Measurements from ENCODE around the gene KMT2E. TPM values are rescaled to one million over a fixed set of nuclear protein-coding genes. Genes with fewer than 3 reads are reported as not detected.
A peak's percentile ranks its signal among the peaks of the same experiment; 100 is the strongest.

Gene KMT2E
- total RNA-seq, 1 donor from 2014 or later: 62.5 TPM

DNA sequence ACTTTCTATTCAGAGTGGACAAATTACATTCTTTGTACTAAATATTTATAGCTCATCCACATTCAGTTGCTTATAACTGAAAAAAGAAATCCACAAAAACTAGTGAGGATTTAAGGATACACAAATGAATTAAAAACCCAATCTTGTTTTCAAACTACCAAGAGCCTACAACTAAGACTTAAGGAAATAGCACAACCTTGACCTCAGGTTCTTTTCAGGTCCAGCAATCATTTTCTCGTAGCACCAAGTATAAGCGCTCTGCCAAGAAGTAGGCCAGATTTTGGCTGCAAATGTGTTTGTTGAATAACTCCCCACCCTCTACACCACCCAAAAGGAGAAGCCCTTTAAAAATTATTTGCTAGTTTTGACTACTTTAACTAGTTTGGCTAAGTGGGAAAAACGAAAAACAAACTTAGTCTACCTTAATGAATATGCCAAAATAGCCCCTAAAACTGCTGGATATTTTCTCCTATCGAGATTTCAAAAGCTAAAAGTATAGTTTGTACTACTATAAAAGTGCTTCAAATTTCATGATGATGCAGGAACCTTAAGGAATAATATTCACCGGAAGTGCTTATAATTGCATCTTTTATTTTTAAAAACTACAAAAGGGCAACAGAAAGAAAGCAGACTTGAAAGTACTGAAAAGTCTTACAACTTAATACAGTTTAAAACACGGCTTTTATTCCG is 2.7 kb upstream of the KMT2E start:
- H3K79me2 ChIP-seq (ENCODE audit: insufficient read depth, low read length): peaks cover 27% of the 10 kb centered on the region
- no peaks in the 10 kb centered on the region for H3K9me3 ChIP-seq (ENCODE audit: insufficient read depth, low read depth, low read length)
- Mint-ChIP-seq H3K27me3 (ENCODE audit: low read depth, unreplicated experiment) (no peaks in the 10 kb centered on the region), H3K4me3 (ENCODE audit: unreplicated experiment) (peak overlapping the region; percentile 99), H3K9me3 (ENCODE audit: unreplicated experiment) (no peaks in the 10 kb centered on the region), H3K36me3 (ENCODE audit: low read depth, unreplicated experiment) (peaks cover 8% of the 10 kb centered on the region), H3K4me1 (ENCODE audit: low read depth, unreplicated experiment) (peaks cover 7% of the 10 kb centered on the region), H3K27ac (ENCODE audit: unreplicated experiment) (peak overlapping the region; percentile 100)
- no peak for TF ChIP-seq CTCF (IDR thresholded peaks at IDR 0.05; ENCODE audit: insufficient read depth, low read depth, low read length)
- no peak for TF ChIP-seq EZH2 (IDR thresholded peaks at IDR 0.05; ENCODE audit: insufficient read depth, low read length)
- H3K4me1 ChIP-seq (ENCODE audit: insufficient read depth, low read length): peaks cover 10% of the 10 kb centered on the region
- H4K20me1 ChIP-seq (ENCODE audit: insufficient read depth, low read length): peaks cover 58% of the 10 kb centered on the region
- H3K36me3 ChIP-seq (ENCODE audit: insufficient read depth, low read length): peaks cover 1% of the 10 kb centered on the region
- peak overlapping the region; percentile 100 for H3K9ac ChIP-seq (ENCODE audit: low read length)
- peak overlapping the region; percentile 97 for H3K4me2 ChIP-seq (ENCODE audit: low read length)
- H3K27ac ChIP-seq (ENCODE audit: low read depth, low read length): peak overlapping the region; percentile 100
- H3K4me3 ChIP-seq (ENCODE audit: insufficient read depth, low read depth, low read length): peak overlapping the region; percentile 86
- no peak for FAIRE-seq
- H2AFZ ChIP-seq (ENCODE audit: low read depth, low read length): no peak overlapping the region
- peak; percentile 35 for DNase-seq (ENCODE audit: low read depth)
- no peaks in the 10 kb centered on the region for H3K27me3 ChIP-seq (ENCODE audit: insufficient read depth, low read length)

- Histone ChIP-seq H3K4me2 (ENCODE audit: low read length) (peak overlapping the region; percentile 97), H3K9me3 (ENCODE audit: insufficient read depth, low read depth, low read length) (no peaks in the 10 kb centered on the region), H2AFZ (ENCODE audit: low read depth, low read length) (no peak overlapping the region), H3K27me3 (ENCODE audit: insufficient read depth, low read length) (no peaks in the 10 kb centered on the region), H3K9ac (ENCODE audit: low read length) (peak overlapping the region; percentile 100), H3K36me3 (ENCODE audit: insufficient read depth, low read length) (no peaks in the 10 kb centered on the region), H3K79me2 (ENCODE audit: insufficient read depth, low read length) (peaks cover 33% of the 10 kb centered on the region), H3K4me3 (ENCODE audit: insufficient read depth, low read depth, low read length) (peak overlapping the region; percentile 86), H3K27ac (ENCODE audit: low read depth, low read length) (peak overlapping the region; percentile 100), H4K20me1 (ENCODE audit: insufficient read depth, low read length) (peaks cover 53% of the 10 kb centered on the region), H3K4me1 (ENCODE audit: insufficient read depth, low read length) (peaks cover 12% of the 10 kb centered on the region)
- FAIRE-seq: no peak
- DNase-seq (ENCODE audit: low read depth): no peak
- Mint-ChIP-seq H3K9me3 (ENCODE audit: unreplicated experiment) (no peaks in the 10 kb centered on the region), H3K4me3 (ENCODE audit: unreplicated experiment) (peak overlapping the region; percentile 99), H3K27ac (ENCODE audit: unreplicated experiment) (peak overlapping the region; percentile 100), H3K4me1 (ENCODE audit: low read depth, unreplicated experiment) (peaks cover 6% of the 10 kb centered on the region), H3K36me3 (ENCODE audit: low read depth, unreplicated experiment) (peaks cover 8% of the 10 kb centered on the region), H3K27me3 (ENCODE audit: low read depth, unreplicated experiment) (no peaks in the 10 kb centered on the region)
- no peak for TF ChIP-seq EZH2 (IDR thresholded peaks at IDR 0.05; ENCODE audit: insufficient read depth, low read length)
- no peak for TF ChIP-seq CTCF (IDR thresholded peaks at IDR 0.05; ENCODE audit: insufficient read depth, low read depth, low read length)
These were observed 2.0 kb upstream of the KMT2E start for GRCh38 chr7:105011831-105012502.
